Parathyroid adenoma (tissue), 2 donors: ENCODE measurements around the gene SNRPE.
"Not testable (repeated sequence)": the region's sequence is repeated elsewhere in the genome, so short reads cannot be mapped to it uniquely, and the experiment has no call there.

Experiments
- H2AFZ ChIP-seq: fragments of 300-600 bp; sonication (generic); one replicate; pipeline ENCODE4 v1.7.0; 2017; ENCODE audit warnings: antibody characterized with exemption, mild to moderate bottlenecking
- H3K27ac ChIP-seq: fragments of 300-600 bp; sonication (generic); one replicate; pipeline ENCODE4 v1.7.0; 2017
- H3K27me3 ChIP-seq: fragments of 300-600 bp; sonication (generic); one replicate; pipeline ENCODE4 v1.7.0; 2017; ENCODE audit warnings: low read length; ENCODE audit not compliant: control insufficient read depth, insufficient read depth
- H3K36me3 ChIP-seq: fragments of 300-600 bp; sonication (generic); one replicate; pipeline ENCODE4 v1.7.0; 2017; ENCODE audit warnings: low read length; ENCODE audit not compliant: control insufficient read depth, insufficient read depth
- H3K4me1 ChIP-seq: fragments of 300-600 bp; sonication (generic); one replicate; pipeline ENCODE4 v1.7.0; 2017; ENCODE audit warnings: control low read depth
- H3K4me2 ChIP-seq: fragments of 300-600 bp; sonication (generic); one replicate; pipeline ENCODE4 v1.7.0; 2017; ENCODE audit warnings: low read length
- H3K4me3 ChIP-seq: fragments of 300-600 bp; sonication (generic); one replicate; pipeline ENCODE4 v1.7.0; 2017; ENCODE audit warnings: low read depth, low read length
- H3K79me2 ChIP-seq: fragments of 300-600 bp; sonication (generic); one replicate; pipeline ENCODE4 v1.7.0; 2017; ENCODE audit warnings: control low read depth
- H3K9ac ChIP-seq: fragments of 300-600 bp; sonication (generic); one replicate; pipeline ENCODE4 v1.7.0; 2017; ENCODE audit warnings: mild to moderate bottlenecking
- H3K9me3 ChIP-seq: fragments of 300-600 bp; sonication (generic); one replicate; pipeline ENCODE4 v1.7.0; 2017; ENCODE audit warnings: low read length; ENCODE audit not compliant: control insufficient read depth
- TF ChIP-seq, protein P1 (sequence below): fragments of 300-600 bp; sonication (generic); IDR thresholded peaks from one replicate; pipeline ENCODE4 v1.7.0; 2017; ENCODE audit warnings: antibody characterized with exemption, mild to moderate bottlenecking
- donor health status: primary hyperparathyroidism.

The SNRPE gene

DNA sequence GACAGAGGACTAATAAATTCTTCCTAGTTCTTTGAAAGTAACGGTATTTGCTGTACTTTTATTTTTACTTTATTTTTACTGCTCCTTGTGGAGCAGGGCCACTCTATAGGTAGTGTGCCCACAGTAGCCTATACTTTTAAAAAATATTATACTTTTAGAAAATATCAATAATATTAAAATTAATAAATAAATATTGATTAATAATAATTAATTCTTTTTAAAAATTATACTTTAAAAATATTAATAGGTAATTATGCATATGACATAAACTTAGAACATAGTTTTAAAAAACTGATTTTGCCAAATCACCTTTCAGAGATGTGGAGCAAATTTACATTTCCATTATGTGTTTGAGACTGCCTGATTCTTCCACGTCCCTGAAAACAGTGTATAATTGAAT, 35.2 kb upstream of the SNRPE start:
- TF ChIP-seq, protein P1, sequence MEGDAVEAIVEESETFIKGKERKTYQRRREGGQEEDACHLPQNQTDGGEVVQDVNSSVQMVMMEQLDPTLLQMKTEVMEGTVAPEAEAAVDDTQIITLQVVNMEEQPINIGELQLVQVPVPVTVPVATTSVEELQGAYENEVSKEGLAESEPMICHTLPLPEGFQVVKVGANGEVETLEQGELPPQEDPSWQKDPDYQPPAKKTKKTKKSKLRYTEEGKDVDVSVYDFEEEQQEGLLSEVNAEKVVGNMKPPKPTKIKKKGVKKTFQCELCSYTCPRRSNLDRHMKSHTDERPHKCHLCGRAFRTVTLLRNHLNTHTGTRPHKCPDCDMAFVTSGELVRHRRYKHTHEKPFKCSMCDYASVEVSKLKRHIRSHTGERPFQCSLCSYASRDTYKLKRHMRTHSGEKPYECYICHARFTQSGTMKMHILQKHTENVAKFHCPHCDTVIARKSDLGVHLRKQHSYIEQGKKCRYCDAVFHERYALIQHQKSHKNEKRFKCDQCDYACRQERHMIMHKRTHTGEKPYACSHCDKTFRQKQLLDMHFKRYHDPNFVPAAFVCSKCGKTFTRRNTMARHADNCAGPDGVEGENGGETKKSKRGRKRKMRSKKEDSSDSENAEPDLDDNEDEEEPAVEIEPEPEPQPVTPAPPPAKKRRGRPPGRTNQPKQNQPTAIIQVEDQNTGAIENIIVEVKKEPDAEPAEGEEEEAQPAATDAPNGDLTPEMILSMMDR, result no peak
- Histone ChIP-seq H2AFZ (no peak overlapping the region), H3K9me3 (no peaks in the 10 kb centered on the region), H3K4me2 (no peak overlapping the region), H3K9ac (no peak overlapping the region), H3K27me3 (no peaks in the 10 kb centered on the region), H3K79me2 (peaks cover 7% of the 10 kb centered on the region), H3K36me3 (no peaks in the 10 kb centered on the region), H3K4me3 (no peak overlapping the region), H3K27ac (no peak overlapping the region), H3K4me1 (no peaks in the 10 kb centered on the region)

DNA sequence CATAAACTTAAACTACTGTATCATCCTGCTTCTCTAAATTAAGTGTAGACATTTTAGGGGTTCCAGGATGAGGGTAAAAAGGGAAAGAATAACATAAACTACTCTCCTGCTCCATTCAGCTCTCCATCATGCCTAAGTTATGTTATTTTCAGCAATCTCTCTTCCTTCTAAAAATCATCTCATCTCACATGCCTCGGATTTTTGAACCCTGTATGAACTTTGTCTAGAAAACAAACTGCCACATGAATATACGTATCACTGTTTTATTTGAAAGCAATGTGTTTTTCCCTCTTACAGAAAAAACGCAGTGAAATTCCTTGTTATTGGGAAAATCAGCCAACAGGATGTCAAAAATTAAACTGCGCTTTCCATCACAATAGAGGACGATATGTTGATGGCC, 33.4 kb upstream of the SNRPE start:
- Histone ChIP-seq H2AFZ (no peak overlapping the region), H3K27ac (no peak overlapping the region), H3K36me3 (no peaks in the 10 kb centered on the region)

GRCh38 chr1:203828503-203828902, 32.9 kb upstream of the SNRPE start:
- Histone ChIP-seq H3K36me3 (no peaks in the 10 kb centered on the region), H2AFZ (no peak overlapping the region), H3K79me2 (peaks cover 2% of the 10 kb centered on the region), H3K4me1 (no peaks in the 10 kb centered on the region), H3K9me3 (no peaks in the 10 kb centered on the region), H3K4me3 (no peak overlapping the region), H3K9ac (no peak overlapping the region), H3K4me2 (no peak overlapping the region), H3K27me3 (no peaks in the 10 kb centered on the region), H3K27ac (no peak overlapping the region)
- TF ChIP-seq, protein P1, result no peak

More for the DNA sequence above, 33.4 kb upstream of the SNRPE start:
- TF ChIP-seq, protein P1, result no peak
- Histone ChIP-seq H3K4me3 (no peak overlapping the region), H3K4me1 (no peaks in the 10 kb centered on the region), H3K9me3 (no peaks in the 10 kb centered on the region), H3K9ac (no peak overlapping the region), H3K79me2 (peaks cover 2% of the 10 kb centered on the region), H3K4me2 (no peak overlapping the region), H3K27me3 (no peaks in the 10 kb centered on the region)

GRCh38 chr1:203829247-203829646, 32.2 kb upstream of the SNRPE start:
- not testable (repeated sequence) for H3K4me1 ChIP-seq, H3K27me3 ChIP-seq, H3K4me3 ChIP-seq, H3K27ac ChIP-seq, H3K36me3 ChIP-seq, H3K9ac ChIP-seq, H2AFZ ChIP-seq, H3K4me2 ChIP-seq, H3K9me3 ChIP-seq, H3K79me2 ChIP-seq

- H3K36me3 ChIP-seq, result no peaks in the 10 kb centered on the region
- no peaks in the 10 kb centered on the region for H3K27me3 ChIP-seq
- H3K9ac ChIP-seq, result no peak overlapping the region
- H3K9me3 ChIP-seq, result no peaks in the 10 kb centered on the region
- H3K27ac ChIP-seq, result no peak overlapping the region
- no peak overlapping the region for H3K4me3 ChIP-seq
- TF ChIP-seq, protein P1, result no peak
- H3K79me2 ChIP-seq, result no peaks in the 10 kb centered on the region
- no peak overlapping the region for H3K4me2 ChIP-seq
- H3K4me1 ChIP-seq, result no peaks in the 10 kb centered on the region
- H2AFZ ChIP-seq, result no peak overlapping the region
Measured at GRCh38 chr1:203835476-203835875, 25.9 kb upstream of the SNRPE start.
